ENCODE results near the gene PSTK.

Gene PSTK

DNA sequence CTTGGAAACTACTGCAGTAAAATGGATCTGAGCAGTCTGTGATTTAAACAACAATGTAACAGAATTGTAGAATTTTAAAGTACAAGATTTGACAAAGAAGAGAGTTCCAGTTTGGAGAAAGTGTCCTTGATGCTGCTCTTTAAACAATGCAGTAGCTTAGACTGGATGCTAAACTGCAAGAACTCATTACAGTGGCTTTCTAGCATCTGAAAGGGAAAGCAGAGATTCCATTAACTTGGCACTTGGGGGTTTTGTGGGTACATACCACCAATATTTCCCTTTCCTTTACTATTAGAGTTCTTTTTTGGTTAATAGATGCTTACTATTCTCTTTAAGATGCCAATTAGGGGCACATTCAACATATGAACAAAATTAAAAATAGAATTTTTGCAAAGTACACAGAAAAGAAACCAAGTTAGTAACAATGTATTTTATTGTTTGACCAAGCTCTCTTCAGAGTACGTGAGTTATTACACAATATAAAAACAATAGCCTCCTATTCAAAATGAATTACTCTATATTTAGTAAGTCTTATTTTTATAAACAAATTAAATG lies 11.9 kb downstream of the PSTK start:
- no peak for DNase-seq

DNA sequence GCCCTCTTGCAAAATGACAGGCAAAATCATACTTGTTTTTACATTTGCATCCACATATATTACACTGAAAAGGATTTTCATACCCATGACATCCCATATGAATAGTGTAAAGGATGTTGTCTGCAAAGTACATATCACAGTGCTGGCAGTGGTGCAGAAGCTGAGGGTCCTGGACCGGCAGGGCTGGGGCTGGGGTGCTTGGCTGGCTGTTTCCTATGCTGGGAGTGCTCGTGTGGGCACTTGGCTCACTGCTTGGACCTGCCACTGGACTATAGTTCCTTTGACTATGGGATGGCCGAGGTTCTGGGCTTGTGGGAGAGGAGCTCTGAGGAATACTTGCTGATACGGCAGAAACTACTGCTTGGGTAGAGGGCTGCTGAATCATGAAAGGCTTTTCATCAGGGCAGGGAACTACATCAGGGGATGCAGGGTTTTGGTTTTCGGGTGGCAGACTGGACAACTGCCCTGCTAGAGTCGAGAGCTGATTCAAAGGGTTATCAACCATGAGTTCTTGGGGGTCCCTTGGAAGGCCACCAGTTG lies 13.7 kb downstream of the PSTK start:
- DNase-seq = no peak

DNA sequence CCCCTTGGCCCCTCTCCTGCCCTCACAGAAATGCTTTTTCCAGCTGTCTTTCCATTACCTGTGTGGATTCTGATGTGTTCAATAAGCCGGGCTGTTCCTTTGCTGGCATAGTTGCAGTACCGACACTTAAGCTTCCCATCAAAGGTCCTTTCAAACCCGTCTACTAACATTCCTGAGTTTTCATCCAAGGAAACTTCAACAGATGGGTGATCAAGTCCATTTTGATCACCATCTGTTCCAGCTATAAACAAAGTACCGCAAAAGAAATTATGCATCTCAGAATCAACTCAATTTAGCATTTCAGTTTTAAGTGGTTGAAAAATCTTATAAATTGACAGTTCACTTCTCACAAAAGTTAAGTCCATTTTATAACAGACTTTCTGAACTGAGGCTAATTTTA lies 15.7 kb downstream of the PSTK start:
- no peak for DNase-seq

GRCh38 chr10:122997864-122998263 lies 17.7 kb downstream of the PSTK start:
- no peak for DNase-seq

DNA sequence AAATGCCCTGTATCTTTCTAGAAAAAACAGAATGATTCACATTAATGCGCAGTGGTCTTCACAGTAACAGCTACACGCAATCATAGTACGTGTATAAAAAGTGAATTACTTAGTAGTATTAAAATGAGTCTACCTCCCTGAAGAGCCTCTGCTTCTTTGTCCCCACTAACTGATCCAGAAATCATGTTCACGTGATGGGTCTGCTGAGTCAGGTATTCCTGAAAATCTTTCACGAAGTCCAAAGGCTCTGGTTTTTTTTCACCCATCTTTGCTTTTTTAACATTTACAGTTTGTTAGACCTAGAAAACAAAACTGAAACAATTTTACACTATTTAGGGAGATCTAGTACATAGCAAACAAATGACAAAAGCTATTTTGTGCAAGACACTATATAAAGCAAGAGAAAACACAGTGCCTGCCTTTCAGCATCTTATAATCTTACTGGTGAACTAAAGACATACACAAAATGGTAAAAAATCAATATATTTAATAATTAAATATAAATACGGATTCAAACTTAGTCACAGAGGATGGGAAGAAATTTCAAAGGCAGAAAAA lies 18.2 kb downstream of the PSTK start:
- no peak for DNase-seq

GRCh38 chr10:122998934-122999333 lies 18.7 kb downstream of the PSTK start:
- no peak for DNase-seq

DNA sequence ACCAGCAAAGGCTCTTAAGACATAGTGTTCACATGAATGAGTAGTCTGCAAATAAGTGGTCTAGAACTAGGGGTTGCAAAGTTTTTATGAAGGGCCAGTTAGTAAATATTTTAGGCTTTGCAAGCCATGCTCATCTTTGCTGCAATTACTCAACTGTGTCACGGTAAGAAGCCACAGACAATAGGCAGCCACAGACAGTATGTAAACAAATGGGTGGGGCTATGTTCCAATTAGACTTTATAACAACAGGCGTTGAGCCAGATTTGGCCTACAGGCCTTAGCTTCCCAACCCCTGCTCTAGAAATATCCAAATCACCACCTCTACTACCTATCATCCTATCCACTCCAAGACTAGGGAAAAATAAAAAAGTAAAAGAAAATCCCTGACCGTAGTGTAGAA lies 19.1 kb downstream of the PSTK start:
- DNase-seq = peak; percentile 68

- no peak for DNase-seq
These were observed 20.0 kb downstream of the PSTK start for GRCh38 chr10:123000155-123000554.

GRCh38 chr10:123001370-123001769 lies 21.2 kb downstream of the PSTK start:
- DNase-seq = no peak

GRCh38 chr10:123004298-123004697 lies 24.1 kb downstream of the PSTK start:
- no peak for DNase-seq

GRCh38 chr10:123007558-123008354 lies 27.6 kb downstream of the PSTK start:
- DNase-seq = peak; percentile 33

DNA sequence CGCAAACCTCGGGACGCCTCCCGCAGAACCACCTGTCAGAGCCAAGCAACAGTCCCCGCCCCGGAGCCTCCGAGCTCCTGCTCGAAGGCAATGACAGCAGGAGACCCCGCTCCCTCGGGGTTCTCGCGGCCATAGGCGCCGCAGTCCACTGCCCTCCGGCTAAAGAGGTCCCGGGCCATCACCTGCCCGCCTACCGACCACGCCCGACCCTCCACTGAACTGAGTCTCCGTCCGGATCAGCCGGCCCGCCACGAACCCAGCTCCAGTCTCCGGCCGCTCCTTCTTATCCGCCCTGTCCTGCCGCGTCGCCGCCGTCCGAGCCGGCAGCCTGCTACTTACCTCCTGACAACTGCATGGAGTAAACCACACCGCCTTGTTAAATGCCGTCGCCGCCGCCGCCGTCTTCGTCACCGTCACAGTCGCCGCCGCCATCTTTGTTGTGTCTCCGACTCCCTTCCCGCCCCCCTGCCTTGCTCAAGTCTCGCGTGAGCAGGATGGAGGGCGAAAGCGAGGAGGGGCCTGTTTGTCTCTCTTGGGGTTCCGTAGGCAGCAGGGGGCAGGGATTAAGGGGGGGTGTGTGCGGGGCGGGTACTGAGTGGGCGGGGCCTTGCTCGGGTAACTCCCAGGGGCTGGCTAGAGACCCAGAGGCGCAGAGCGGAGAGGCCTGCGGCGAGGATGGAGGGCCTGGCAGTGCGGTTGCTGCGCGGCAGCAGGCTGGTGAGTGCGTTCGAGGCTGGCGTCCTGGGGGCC lies 28.3 kb downstream of the PSTK start, which contains the start of the genes ACADSB and IKZF5:
ACADSB (plus strand) TSS at position 652 of the 750 bp plus-strand sequence; CDS start at position 676, 24 bp downstream.
IKZF5 (minus strand) TSS at position 441 of the 750 bp plus-strand sequence. CDS start 10,170 bp downstream, outside the sequence.
- peak; percentile 91 for DNase-seq

- DNase-seq = peak; percentile 31
These were observed 29.1 kb downstream of the PSTK start for GRCh38 chr10:123009105-123009820.

GRCh38 chr10:123011987-123012386 lies 31.8 kb downstream of the PSTK start:
- DNase-seq = no peak

DNA sequence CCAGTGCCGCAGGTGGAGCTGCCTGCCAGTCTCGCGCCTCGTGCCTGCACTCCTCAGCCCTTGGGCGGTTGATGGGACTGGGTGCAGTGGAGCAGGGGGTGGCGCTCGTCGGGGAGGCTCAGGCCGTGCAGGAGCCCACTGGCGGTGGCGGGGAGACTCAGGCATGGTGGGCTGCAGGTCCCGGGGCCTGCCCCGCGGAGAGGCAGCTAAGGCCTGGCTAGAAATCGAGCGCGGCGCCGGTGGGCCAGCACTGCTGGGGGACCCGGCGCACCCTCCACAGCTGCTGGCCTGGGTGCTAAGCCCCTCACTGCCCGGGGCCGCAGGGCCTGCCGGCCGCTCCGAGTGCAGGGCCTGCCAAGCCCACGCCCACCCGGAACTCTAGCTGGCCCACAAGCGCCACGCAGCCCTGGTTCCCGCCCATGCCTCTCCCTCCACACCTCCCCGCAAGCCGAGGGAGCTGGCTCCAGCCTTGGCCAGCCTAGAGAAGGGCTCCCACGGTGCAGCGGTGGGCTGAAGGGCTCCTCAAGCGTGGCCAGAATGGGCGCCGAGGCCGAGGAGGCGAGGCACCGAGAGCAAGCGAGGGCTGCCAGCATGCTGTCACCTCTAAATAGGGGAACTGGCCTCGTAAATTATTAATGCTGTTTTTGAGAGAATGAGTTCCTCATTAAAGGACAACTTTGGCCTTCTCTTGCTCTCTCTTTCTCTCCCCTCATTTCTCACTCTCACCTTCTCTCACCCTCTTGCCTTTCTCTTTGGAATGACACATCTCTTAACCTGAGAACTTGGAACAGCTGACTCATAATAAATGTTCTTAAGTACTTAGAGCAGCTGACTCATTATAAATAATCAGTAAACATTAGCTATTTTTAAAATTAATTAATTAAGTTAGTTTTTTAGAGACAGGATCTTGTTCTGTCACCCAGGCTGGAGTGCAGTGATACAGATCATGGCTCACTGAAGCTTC lies 33.5 kb downstream of the PSTK start:
- no peak for DNase-seq

- DNase-seq = no peak
These were observed 34.6 kb downstream of the PSTK start for GRCh38 chr10:123014772-123015171.

DNA sequence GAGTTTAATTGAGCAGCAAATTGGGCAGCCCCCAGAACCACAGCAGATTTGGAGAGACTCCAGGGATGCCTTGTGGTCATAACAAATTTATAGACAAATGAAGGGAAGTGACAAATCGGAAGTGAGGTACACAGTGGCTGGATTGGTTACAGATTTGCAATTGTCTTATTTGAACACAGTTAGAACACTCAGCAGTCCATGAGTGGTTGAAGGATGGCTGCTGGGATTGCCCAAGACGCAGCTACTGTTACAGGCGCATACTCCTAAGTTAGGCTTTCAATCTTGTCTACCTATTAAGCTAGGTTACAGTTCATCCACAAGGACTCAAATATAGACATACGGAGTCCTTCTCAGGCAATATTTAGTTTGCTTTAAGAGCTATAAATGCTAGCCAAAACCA lies 36.0 kb downstream of the PSTK start:
- no peak for DNase-seq

GRCh38 chr10:123017421-123018165 lies 37.4 kb downstream of the PSTK start:
- DNase-seq = no peak

- DNase-seq = no peak
These were observed 38.3 kb downstream of the PSTK start for GRCh38 chr10:123018531-123018930.

DNA sequence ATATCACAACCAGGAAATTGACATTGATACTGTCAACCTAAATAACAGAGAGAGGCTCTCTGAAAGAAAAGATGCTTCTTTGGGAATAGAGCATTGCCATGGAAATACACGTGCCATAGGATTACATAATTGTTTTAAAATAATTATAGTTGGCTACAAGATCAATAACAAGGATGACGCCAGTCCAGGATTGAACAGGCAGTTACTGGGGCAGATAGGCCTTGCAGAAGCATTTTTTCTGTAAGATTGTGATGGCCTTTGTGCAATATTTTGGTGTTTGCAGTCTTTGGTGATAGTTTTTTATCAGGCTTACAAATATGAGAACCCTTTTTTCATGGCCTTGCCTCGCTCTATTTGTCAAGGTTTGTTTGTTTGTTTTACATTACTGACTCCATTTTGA lies 39.1 kb downstream of the PSTK start:
- no peak for DNase-seq
